ENCODE results near the gene TMEM119. TPM values are rescaled to one million over a fixed set of nuclear protein-coding genes. Genes with fewer than 3 reads are reported as not detected.

TMEM119 gene
- total and polyA plus RNA-seq, 2 of the 8 experiments (the other 6 are each of a cell fraction or from before 2014, with no cell fraction given) = 0.35 to 0.61 TPM

DNA sequence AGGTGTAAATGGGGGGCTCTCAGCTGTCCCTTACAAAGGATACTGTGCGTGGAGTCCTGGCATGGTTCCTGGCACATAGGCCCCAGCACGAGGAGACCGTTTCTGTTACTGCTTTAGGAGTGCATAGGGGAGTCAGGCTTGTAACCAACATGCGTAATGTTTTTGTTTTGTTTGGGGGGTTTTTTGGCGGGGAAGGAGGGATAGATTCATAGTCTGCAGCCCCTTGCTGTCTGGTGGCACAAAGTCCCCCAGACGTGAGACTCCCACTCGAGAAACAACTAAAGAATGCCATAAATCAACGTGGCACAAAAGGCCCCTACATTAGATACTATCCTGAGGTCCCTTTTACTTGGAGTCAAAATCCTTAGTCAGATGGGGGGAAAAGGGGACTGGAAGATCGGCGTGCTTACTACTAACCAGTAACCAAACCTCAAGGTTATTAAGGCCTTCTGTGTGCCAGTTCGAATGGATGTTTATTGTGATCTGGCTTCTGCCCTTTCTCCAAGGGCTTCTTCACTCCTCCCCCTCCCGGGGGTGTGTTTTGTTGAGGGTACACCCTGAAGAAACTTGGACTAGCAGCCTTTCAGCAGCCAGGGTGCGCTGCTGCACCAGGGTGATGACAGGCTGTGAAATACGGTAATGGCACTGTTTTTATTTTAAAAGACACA is 34.6 kb downstream of the TMEM119 start (continued):
- TF ChIP-seq CHD7 (IDR thresholded peaks at IDR 0.05; ENCODE audit: insufficient replicate concordance, low read length) (peak; percentile 94), POLR2AphosphoS5 (IDR thresholded peaks at IDR 0.05; ENCODE audit: low read depth, low read length) (no peak; the same call in 1 of the 2 replicates), TBP (IDR thresholded peaks at IDR 0.05; ENCODE audit: low read depth, low read length) (peak; percentile 39; the same call in 1 of the 2 replicates), HDAC2 (IDR thresholded peaks at IDR 0.05; ENCODE audit: borderline replicate concordance in 1 of 2, low read depth in 2 of 2, low read length in 2 of 2) (peak in 1 of 2 experiments; percentile 47; a peak in 1 of 4 replicates), SIN3A (conservative IDR thresholded peaks at IDR 0.05 in 1 of 2, IDR thresholded peaks at IDR 0.05 in 1 of 2; ENCODE audit: low read depth in 1 of 2, low read length in 2 of 2) (peak in 1 of 2 experiments; percentile 59; a peak in 2 of 4 replicates), YY1 (IDR thresholded peaks at IDR 0.05; ENCODE audit: low read depth, low read length) (0 out of 2 replicates have a peak, but pooled peaks have one; percentile 17)
- TF ChIP-seq, protein P1, sequence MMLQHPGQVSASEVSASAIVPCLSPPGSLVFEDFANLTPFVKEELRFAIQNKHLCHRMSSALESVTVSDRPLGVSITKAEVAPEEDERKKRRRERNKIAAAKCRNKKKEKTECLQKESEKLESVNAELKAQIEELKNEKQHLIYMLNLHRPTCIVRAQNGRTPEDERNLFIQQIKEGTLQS (IDR thresholded peaks at IDR 0.05; ENCODE audit: insufficient read depth, low read depth, low read length) = no peak
- TF ChIP-seq, protein P2, sequence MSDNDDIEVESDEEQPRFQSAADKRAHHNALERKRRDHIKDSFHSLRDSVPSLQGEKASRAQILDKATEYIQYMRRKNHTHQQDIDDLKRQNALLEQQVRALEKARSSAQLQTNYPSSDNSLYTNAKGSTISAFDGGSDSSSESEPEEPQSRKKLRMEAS (IDR thresholded peaks at IDR 0.05) = no peak
